ENCODE data around the gene NHSL2.

GRCh38 chrX:72126539-72127140 lies 216.0 kb downstream of the NHSL2 start:
- peak in 5 of 7 experiments; percentile 39 to 90 (median 79) for TF ChIP-seq CTCF (IDR thresholded peaks at IDR 0.05)
- TF ChIP-seq POLR2A (IDR thresholded peaks at IDR 0.05), result no peak
